Measurements from ENCODE around the gene NFATC2IP. TPM values are rescaled to one million over a fixed set of nuclear protein-coding genes. Genes with fewer than 3 reads are reported as not detected.
A peak's percentile ranks its signal among the peaks of the same experiment; 100 is the strongest.

Gene NFATC2IP
- total and polyA plus RNA-seq, 9 of the 15 experiments (the other 6 are each of a cell fraction or from before 2014, with no cell fraction given), result 15.6 to 106 (median 46.9) TPM

- TF ChIP-seq ZNF197 (CRISPR knock-in tag; IDR thresholded peaks at IDR 0.05; ENCODE audit: low read depth), result no peak
- TF ChIP-seq USF2 (CRISPR knock-in tag; IDR thresholded peaks at IDR 0.05), result no peak
- no peak for TF ChIP-seq SFPQ (IDR thresholded peaks at IDR 0.05; ENCODE audit: low read depth, low read length)
- no peak for TF ChIP-seq ZNF766 (CRISPR knock-in tag; conservative IDR thresholded peaks at IDR 0.05)
- TF ChIP-seq CBFB (CRISPR knock-in tag; IDR thresholded peaks at IDR 0.05), result no peak
- no peak for TF ChIP-seq NFIX (CRISPR knock-in tag; IDR thresholded peaks at IDR 0.05; ENCODE audit: low read depth)
- no peak for TF ChIP-seq RUNX1 (IDR thresholded peaks at IDR 0.05; ENCODE audit: low read depth)
- TF ChIP-seq RBM34 (IDR thresholded peaks at IDR 0.05; ENCODE audit: borderline replicate concordance, insufficient read depth, low read length), result 0 out of 2 replicates have a peak, but pooled peaks have one; percentile 36
- no peak for TF ChIP-seq PREB (CRISPR knock-in tag; IDR thresholded peaks at IDR 0.05)
- no peak for TF ChIP-seq ASH1L (IDR thresholded peaks at IDR 0.05; ENCODE audit: borderline replicate concordance, low read depth, partially characterized antibody)
- TF ChIP-seq ZC3H4 (CRISPR knock-in tag; IDR thresholded peaks at IDR 0.05; ENCODE audit: borderline replicate concordance), result no peak
- no peak for TF ChIP-seq SMARCB1 (IDR thresholded peaks at IDR 0.05; ENCODE audit: insufficient read length, low read depth)
- TF ChIP-seq STAT5B (CRISPR knock-in tag; IDR thresholded peaks at IDR 0.05), result no peak
- no peak for TF ChIP-seq MLLT1 (IDR thresholded peaks at IDR 0.05)
- TF ChIP-seq PTTG1 (tag; IDR thresholded peaks at IDR 0.05; ENCODE audit: low read depth), result no peak
- no peak for TF ChIP-seq HMBOX1 (IDR thresholded peaks at IDR 0.05)
- TF ChIP-seq THAP12 (CRISPR knock-in tag; IDR thresholded peaks at IDR 0.05), result no peak
- no peak for TF ChIP-seq EP300 (IDR thresholded peaks at IDR 0.05; ENCODE audit: low read length)
- no peak for TF ChIP-seq TCF7 (IDR thresholded peaks at IDR 0.05; ENCODE audit: borderline replicate concordance)
Observed at GRCh38 chr16:28924762-28925385, 25.9 kb upstream of the NFATC2IP start, which contains the start of gene RABEP2 (continued).

All from K562 (cell line).